ENCODE measurements around the gene ZBTB7C. TPM values are rescaled to one million over a fixed set of nuclear protein-coding genes. Genes with fewer than 3 reads are reported as not detected.

Gene ZBTB7C
- total RNA-seq, 5 donors from 2014 or later (not counting 1 experiment from before 2014, with no cell fraction given) = 0.06 TPM; not detected in 4

GRCh38 chr18:48402953-48403352, 6.2 kb downstream of the ZBTB7C start:
- peaks cover 0 to 4% of the 10 kb centered on the region in 2 experiments for H3K4me1 ChIP-seq (ENCODE audit: control insufficient read depth in 1 of 2, extremely low read depth in 1 of 2, insufficient read depth in 2 of 2, low read length in 2 of 2)
- no peak overlapping the region for H3K4me3 ChIP-seq (ENCODE audit: control insufficient read depth in 1 of 2, extremely low read depth in 1 of 2, low read length in 1 of 2)
- Mint-ChIP-seq H3K9me3 (no peaks in the 10 kb centered on the region), H3K27ac (peak overlapping the region in 1 of 2 donors; percentile 5), H3K27me3 (peaks cover 49 to 56% of the 10 kb centered on the region in 2 donors), H3K36me3 (no peaks in the 10 kb centered on the region), H3K4me3 (no peak overlapping the region), H3K4me1 (peaks cover 10 to 15% (median 11%) of the 10 kb centered on the region in 3 donors)
- ATAC-seq (replicated peaks in 1 of 4) = no peak
- no peak overlapping the region for H3K27ac ChIP-seq (ENCODE audit: low read length)
- POLR2A ChIA-PET = no interaction called here
- WGBS (ENCODE audit: insufficient coverage) = 100% methylated on average over 1 of the region's 1 CpG
- CTCF ChIA-PET = no interaction called here
- no peak for DNase-seq
- H3K27me3 ChIP-seq (replicated peaks in 1 of 2; ENCODE audit: control insufficient read depth in 2 of 2, extremely low read depth in 1 of 2, insufficient read depth in 2 of 2, low read length in 1 of 2) = peaks cover 16 to 57% of the 10 kb centered on the region in 2 experiments
- no peaks in the 10 kb centered on the region for H3K9me3 ChIP-seq
- H3K36me3 ChIP-seq (ENCODE audit: control insufficient read depth in 2 of 2, extremely low read depth in 1 of 2, insufficient read depth in 1 of 2, low read length in 1 of 2) = no peaks in the 10 kb centered on the region

GRCh38 chr18:48399303-48400075, 9.7 kb downstream of the ZBTB7C start:
- Mint-ChIP-seq H3K9me3 (no peaks in the 10 kb centered on the region), H3K36me3 (no peaks in the 10 kb centered on the region), H3K27ac (peak overlapping the region in 1 of 2 donors; percentile 9), H3K27me3 (peaks cover 46 to 52% of the 10 kb centered on the region in 2 donors), H3K4me3 (peak overlapping the region in 1 of 3 donors; percentile 7), H3K4me1 (peaks cover 9 to 11% (median 10%) of the 10 kb centered on the region in 3 donors)
- H3K4me3 ChIP-seq (ENCODE audit: control insufficient read depth in 1 of 2, extremely low read depth in 1 of 2, low read length in 1 of 2) = no peak overlapping the region
- POLR2A ChIA-PET = no interaction called here
- ATAC-seq (replicated peaks in 1 of 4) (no peak), DNase-seq (no peak)
- H3K4me1 ChIP-seq (ENCODE audit: control insufficient read depth in 1 of 2, extremely low read depth in 1 of 2, insufficient read depth in 2 of 2, low read length in 2 of 2) = peaks cover 0 to 4% of the 10 kb centered on the region in 2 experiments
- peaks cover 10 to 36% of the 10 kb centered on the region in 2 experiments for H3K27me3 ChIP-seq (replicated peaks in 1 of 2; ENCODE audit: control insufficient read depth in 2 of 2, extremely low read depth in 1 of 2, insufficient read depth in 2 of 2, low read length in 1 of 2)
- H3K36me3 ChIP-seq (ENCODE audit: control insufficient read depth in 2 of 2, extremely low read depth in 1 of 2, insufficient read depth in 1 of 2, low read length in 1 of 2) = no peaks in the 10 kb centered on the region
- H3K27ac ChIP-seq (ENCODE audit: low read length) = no peak overlapping the region
- no peaks in the 10 kb centered on the region for H3K9me3 ChIP-seq
- WGBS (ENCODE audit: insufficient coverage) = 72% methylated on average over 7 of the region's 9 CpGs
- CTCF ChIA-PET = interaction anchor here (0.6 kb wide), 2 partner anchors 413 to 2000 kb away, joined by 3 read pairs; no protein-coding TSS in a partner anchor

- peaks cover 0 to 4% of the 10 kb centered on the region in 2 experiments for H3K4me1 ChIP-seq (ENCODE audit: control insufficient read depth in 1 of 2, extremely low read depth in 1 of 2, insufficient read depth in 2 of 2, low read length in 2 of 2)
- H3K36me3 ChIP-seq (ENCODE audit: control insufficient read depth in 2 of 2, extremely low read depth in 1 of 2, insufficient read depth in 1 of 2, low read length in 1 of 2) = no peaks in the 10 kb centered on the region
- CTCF ChIA-PET = no interaction called here
- DNase-seq (no peak), ATAC-seq (replicated peaks in 1 of 4) (no peak)
- Mint-ChIP-seq H3K27me3 (peaks cover 52 to 54% of the 10 kb centered on the region in 2 donors), H3K4me1 (peaks cover 9 to 11% (median 10%) of the 10 kb centered on the region in 3 donors), H3K9me3 (no peaks in the 10 kb centered on the region), H3K4me3 (no peak overlapping the region), H3K36me3 (no peaks in the 10 kb centered on the region), H3K27ac (no peak overlapping the region)
- no peak overlapping the region for H3K4me3 ChIP-seq (ENCODE audit: control insufficient read depth in 1 of 2, extremely low read depth in 1 of 2, low read length in 1 of 2)
- POLR2A ChIA-PET = no interaction called here
- peaks cover 7 to 29% of the 10 kb centered on the region in 2 experiments for H3K27me3 ChIP-seq (replicated peaks in 1 of 2; ENCODE audit: control insufficient read depth in 2 of 2, extremely low read depth in 1 of 2, insufficient read depth in 2 of 2, low read length in 1 of 2)
- WGBS (ENCODE audit: insufficient coverage) = 45% methylated on average over 3 of the region's 4 CpGs
- no peak overlapping the region for H3K27ac ChIP-seq (ENCODE audit: low read length)
- no peaks in the 10 kb centered on the region for H3K9me3 ChIP-seq
These were observed 11.1 kb downstream of the ZBTB7C start for GRCh38 chr18:48398074-48398473.

GRCh38 chr18:48397021-48397420, 12.2 kb downstream of the ZBTB7C start:
- CTCF ChIA-PET = no interaction called here
- no peaks in the 10 kb centered on the region for H3K36me3 ChIP-seq (ENCODE audit: control insufficient read depth in 2 of 2, extremely low read depth in 1 of 2, insufficient read depth in 1 of 2, low read length in 1 of 2)
- DNase-seq (no peak), ATAC-seq (replicated peaks in 1 of 4) (no peak)
- H3K4me3 ChIP-seq (ENCODE audit: control insufficient read depth in 1 of 2, extremely low read depth in 1 of 2, low read length in 1 of 2) = no peak overlapping the region
- WGBS (ENCODE audit: insufficient coverage) = 6% methylated on average over 2 of the region's 4 CpGs
- H3K27me3 Mint-ChIP-seq = peaks cover 49 to 56% of the 10 kb centered on the region in 2 donors
- H3K36me3 Mint-ChIP-seq = no peaks in the 10 kb centered on the region
- H3K4me3 Mint-ChIP-seq = no peak overlapping the region
- H3K9me3 ChIP-seq = no peaks in the 10 kb centered on the region
- H3K9me3 Mint-ChIP-seq = no peaks in the 10 kb centered on the region
- H3K27ac Mint-ChIP-seq = no peak overlapping the region
- H3K4me1 ChIP-seq (ENCODE audit: control insufficient read depth in 1 of 2, extremely low read depth in 1 of 2, insufficient read depth in 2 of 2, low read length in 2 of 2) = peaks cover 0 to 4% of the 10 kb centered on the region in 2 experiments
- H3K27me3 ChIP-seq (replicated peaks in 1 of 2; ENCODE audit: control insufficient read depth in 2 of 2, extremely low read depth in 1 of 2, insufficient read depth in 2 of 2, low read length in 1 of 2) = peaks cover 6 to 29% of the 10 kb centered on the region in 2 experiments
- POLR2A ChIA-PET = interaction anchor here in 1 of 2 donors (0.5 kb wide), 1 partner anchor 584 kb away, joined by 10 read pairs; no protein-coding TSS in a partner anchor
- no peak overlapping the region for H3K27ac ChIP-seq (ENCODE audit: low read length)
- peaks cover 9 to 11% (median 10%) of the 10 kb centered on the region in 3 donors for H3K4me1 Mint-ChIP-seq

DNA sequence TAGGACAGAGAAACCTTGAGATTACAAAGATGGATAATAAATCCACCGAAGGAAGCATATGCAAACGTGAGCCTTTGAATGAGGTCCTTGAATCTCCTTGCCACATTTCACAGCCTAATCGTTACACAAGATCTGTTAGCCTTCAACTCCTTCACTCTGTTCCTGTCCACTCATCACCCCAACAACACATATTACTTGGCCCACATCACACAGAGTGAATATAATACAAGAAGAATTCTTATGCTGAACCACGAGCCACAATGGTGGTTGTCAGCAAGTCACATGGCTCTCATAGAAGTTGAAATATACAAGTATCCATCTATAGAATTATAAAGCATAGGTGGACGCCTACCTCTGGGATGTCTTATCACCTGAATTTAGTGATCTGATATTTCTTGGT, 12.6 kb downstream of the ZBTB7C start:
- DNase-seq (no peak), ATAC-seq (replicated peaks in 1 of 4) (no peak)
- CTCF ChIA-PET = no interaction called here
- H3K9me3 Mint-ChIP-seq = no peaks in the 10 kb centered on the region
- POLR2A ChIA-PET = no interaction called here
- no peak overlapping the region for H3K27ac ChIP-seq (ENCODE audit: low read length)
- 54% methylated on average over 3 of the region's 5 CpGs for WGBS (ENCODE audit: insufficient coverage)
- peaks cover 6 to 27% of the 10 kb centered on the region in 2 experiments for H3K27me3 ChIP-seq (replicated peaks in 1 of 2; ENCODE audit: control insufficient read depth in 2 of 2, extremely low read depth in 1 of 2, insufficient read depth in 2 of 2, low read length in 1 of 2)
- H3K9me3 ChIP-seq = no peaks in the 10 kb centered on the region
- H3K4me1 Mint-ChIP-seq = peaks cover 9 to 11% (median 10%) of the 10 kb centered on the region in 3 donors
- no peak overlapping the region for H3K4me3 Mint-ChIP-seq
- H3K36me3 Mint-ChIP-seq = no peaks in the 10 kb centered on the region
- no peak overlapping the region for H3K27ac Mint-ChIP-seq
- peaks cover 0 to 4% of the 10 kb centered on the region in 2 experiments for H3K4me1 ChIP-seq (ENCODE audit: control insufficient read depth in 1 of 2, extremely low read depth in 1 of 2, insufficient read depth in 2 of 2, low read length in 2 of 2)
- no peaks in the 10 kb centered on the region for H3K36me3 ChIP-seq (ENCODE audit: control insufficient read depth in 2 of 2, extremely low read depth in 1 of 2, insufficient read depth in 1 of 2, low read length in 1 of 2)
- no peak overlapping the region for H3K4me3 ChIP-seq (ENCODE audit: control insufficient read depth in 1 of 2, extremely low read depth in 1 of 2, low read length in 1 of 2)
- peaks cover 49 to 56% of the 10 kb centered on the region in 2 donors for H3K27me3 Mint-ChIP-seq

- Histone ChIP-seq H3K4me3 (ENCODE audit: control insufficient read depth in 1 of 2, extremely low read depth in 1 of 2, low read length in 1 of 2) (no peak overlapping the region), H3K9me3 (no peaks in the 10 kb centered on the region), H3K27ac (ENCODE audit: low read length) (no peak overlapping the region), H3K27me3 (replicated peaks in 1 of 2; ENCODE audit: control insufficient read depth in 2 of 2, extremely low read depth in 1 of 2, insufficient read depth in 2 of 2, low read length in 1 of 2) (peaks cover 6 to 23% of the 10 kb centered on the region in 2 experiments), H3K36me3 (ENCODE audit: control insufficient read depth in 2 of 2, extremely low read depth in 1 of 2, insufficient read depth in 1 of 2, low read length in 1 of 2) (no peaks in the 10 kb centered on the region), H3K4me1 (ENCODE audit: control insufficient read depth in 1 of 2, extremely low read depth in 1 of 2, insufficient read depth in 2 of 2, low read length in 2 of 2) (peaks cover 0 to 4% of the 10 kb centered on the region in 2 experiments)
- DNase-seq (no peak), ATAC-seq (replicated peaks in 1 of 4) (no peak)
- no peaks in the 10 kb centered on the region for H3K36me3 Mint-ChIP-seq
- no peaks in the 10 kb centered on the region for H3K9me3 Mint-ChIP-seq
- peaks cover 9 to 11% (median 10%) of the 10 kb centered on the region in 3 donors for H3K4me1 Mint-ChIP-seq
- H3K27ac Mint-ChIP-seq = no peak overlapping the region
- peaks cover 56 to 63% of the 10 kb centered on the region in 2 donors for H3K27me3 Mint-ChIP-seq
- WGBS (ENCODE audit: insufficient coverage) = no CpG with 5 or more reads among the region's 1 CpG
- no peak overlapping the region for H3K4me3 Mint-ChIP-seq
- CTCF ChIA-PET = no interaction called here
- POLR2A ChIA-PET = no interaction called here
These were observed 13.5 kb downstream of the ZBTB7C start for GRCh38 chr18:48395646-48396045.
